HG02852 (cell line): ENCODE results near the gene OR9A2.
A peak's percentile ranks its signal among the peaks of the same experiment; 100 is the strongest.

Experiments
- ATAC-seq: cut with Tn5 transposase; IDR thresholded peaks from one replicate; pipeline ENCODE4 v1.9.1; 2021; ENCODE audit warnings: mild to moderate bottlenecking, moderate library complexity; ENCODE audit not compliant: unreplicated experiment

The OR9A2 gene

DNA sequence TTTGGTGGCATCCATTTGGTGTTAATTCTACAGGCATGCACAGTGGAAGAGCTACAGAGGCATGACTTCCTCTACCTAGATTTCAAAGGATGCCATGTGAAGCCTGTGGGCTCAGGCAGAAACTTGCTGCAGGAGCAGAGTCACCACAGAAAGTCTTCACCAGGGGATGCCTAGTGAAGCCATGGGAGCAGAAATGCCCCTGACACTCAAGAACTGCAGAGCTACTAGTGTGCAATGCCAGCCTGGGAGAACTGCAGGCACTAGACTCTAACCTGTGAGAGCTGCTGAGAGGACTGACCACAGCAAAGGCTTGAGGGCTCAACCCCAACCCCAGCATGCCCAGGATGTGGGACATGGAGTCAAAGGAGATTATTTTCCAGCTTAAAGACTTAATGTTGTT is 3.9 kb downstream of the OR9A2 start:
- ATAC-seq, result no peak

DNA sequence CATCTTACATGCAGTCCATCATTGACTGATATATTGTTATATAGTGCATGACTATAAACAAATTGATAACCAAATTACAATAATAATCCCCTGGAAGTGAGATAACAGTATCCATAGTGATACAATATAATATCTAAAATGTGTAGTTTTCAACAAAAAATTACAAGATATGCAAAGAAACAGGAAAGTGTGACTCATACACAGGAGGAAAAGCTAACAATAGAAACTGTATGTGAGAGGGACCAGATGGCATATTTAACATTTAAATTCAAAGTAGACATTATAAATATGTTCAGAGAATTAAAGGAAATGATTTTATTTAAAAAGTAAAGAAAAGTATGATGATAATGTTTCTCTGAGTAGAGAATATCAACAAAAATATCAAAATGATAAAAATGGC is 8.0 kb downstream of the OR9A2 start:
- no peak for ATAC-seq

DNA sequence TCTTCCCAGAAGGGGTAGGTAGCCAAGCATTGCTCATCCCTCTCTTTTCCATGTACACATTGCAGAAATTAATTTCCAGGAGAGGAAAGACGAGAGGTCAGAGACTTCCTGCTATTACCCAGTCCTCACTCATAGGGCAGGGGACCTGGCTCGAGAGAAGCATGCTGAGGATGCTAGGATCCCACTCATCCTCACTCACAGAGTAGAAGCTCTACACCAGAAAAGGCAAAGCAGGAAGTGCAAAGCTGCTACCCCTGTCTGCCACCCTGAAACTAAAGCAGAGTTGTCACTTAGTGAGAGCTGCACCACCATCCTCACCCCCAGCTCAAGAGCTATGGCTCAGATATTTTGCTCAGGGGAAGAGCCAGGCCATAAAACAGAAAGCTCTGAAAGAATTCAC is 9.9 kb downstream of the OR9A2 start:
- ATAC-seq, result no peak

DNA sequence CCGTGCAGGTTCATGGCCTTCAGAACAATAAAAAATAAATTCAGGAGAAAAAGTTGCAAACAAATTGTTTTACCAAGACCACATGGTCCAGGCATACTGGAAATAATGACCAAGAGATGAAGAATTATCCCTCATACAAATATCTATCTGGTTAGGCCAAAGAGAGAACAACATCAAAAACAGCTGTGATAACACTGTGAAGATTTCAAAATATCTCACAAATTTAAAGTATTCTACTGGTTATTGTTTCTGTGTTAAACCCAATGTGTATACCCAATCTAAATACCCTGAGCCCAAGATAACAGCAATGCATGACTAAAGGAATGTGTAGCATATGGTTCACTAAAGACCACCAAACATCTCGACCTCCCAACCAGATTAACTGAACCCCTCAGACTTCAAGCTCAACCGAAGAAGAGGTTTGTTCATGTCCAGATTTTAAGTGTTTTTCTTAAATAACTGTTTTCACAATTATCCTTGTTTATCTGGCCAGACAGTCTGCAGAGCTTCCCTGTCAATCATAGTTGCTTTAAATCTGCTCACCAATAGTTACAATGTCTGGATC is 10.9 kb downstream of the OR9A2 start:
- ATAC-seq, result no peak

DNA sequence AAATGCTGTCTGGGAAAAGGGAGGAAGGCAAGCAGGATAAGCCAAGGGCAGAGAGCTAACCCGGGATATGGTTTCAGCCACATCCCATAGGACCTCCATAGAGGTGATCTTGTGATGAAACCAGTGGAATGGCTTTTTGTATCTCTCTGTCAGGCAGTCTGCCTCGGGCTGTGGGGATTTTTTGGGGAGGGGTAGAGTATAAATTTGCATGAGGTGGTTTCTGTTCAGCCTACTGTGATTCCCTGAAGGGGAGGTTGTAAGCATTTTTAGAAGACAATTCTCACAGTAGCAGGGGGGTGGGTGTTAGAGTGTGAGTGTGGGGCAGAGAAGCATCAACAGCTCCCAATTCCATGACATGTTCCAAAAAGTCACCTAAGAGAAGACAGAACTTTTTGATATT is 11.8 kb downstream of the OR9A2 start:
- peak; percentile 96 for ATAC-seq

DNA sequence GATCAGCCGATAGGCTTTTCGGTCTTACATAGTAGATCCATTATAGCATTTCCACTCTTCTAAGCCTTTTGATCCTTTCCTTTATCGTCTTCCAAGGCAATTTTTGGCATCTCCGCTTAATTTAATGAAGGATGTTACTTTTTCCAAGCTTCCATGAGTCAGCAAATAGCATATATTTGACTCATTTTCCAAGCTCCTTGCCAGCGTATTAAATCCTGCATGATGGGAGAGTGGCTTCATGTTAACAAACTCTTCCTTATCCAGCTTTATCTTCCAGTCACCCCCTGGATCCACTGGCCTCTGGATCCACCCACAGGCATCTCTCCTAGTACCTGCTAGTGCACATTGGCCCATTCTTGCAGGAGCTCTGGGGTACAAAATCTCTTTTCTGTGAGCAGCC is 13.0 kb downstream of the OR9A2 start:
- ATAC-seq, result no peak

DNA sequence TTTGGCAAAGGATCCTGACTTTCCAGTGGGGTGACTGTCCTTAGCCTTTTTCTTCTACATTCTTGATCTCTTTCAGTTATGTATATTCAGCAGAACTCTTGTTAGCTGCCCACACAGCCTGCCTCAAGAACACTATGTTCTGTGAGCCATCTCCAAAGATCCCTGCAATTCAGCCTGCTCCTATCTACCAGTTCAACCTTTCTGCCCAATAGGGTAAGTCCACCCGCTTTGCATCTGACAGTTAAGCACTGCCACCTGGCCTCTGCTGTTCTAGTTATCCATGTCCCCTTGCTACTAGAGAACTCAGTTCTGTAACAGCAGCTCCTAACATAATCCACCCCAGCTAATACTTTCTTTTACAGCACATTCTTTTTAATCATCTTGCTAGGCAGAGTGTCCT is 13.5 kb downstream of the OR9A2 start:
- no peak for ATAC-seq

DNA sequence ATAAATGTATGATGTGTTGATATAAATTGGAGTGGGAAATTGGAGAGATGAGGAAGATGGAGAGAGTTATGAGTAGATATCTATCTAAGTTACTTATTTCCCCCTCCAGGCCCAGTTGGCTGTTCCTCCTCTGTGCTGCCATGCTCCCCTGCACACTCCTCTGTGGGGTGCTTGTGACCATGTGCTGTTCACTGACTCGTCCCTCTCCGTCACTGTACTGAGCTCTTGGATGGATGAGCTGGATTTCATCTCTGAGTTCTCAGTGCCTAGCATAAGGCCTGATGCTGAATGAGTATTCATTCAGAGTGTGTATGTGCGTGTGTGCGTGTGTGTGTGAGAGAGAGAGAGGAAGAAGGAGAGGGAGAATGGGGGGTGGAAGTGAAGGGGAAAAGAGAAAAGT is 14.5 kb downstream of the OR9A2 start:
- no peak for ATAC-seq

DNA sequence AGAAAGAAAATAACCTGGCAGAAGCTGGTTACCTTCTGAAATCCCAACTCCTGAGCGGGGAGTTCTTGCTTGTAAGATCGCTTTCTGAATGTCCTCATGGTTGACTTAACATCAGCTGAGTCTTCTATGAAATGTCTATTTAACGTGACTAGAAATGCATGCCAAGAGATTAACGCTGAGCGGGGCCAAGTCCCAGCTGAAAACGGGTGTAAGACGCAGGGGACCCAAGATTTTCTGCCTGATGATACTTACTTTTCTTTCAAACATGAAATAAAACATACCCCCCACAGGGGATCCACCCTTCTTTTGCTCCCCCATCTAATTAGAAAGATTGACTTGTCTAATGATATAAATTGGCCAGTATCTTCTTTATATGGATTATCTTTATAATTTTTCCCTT is 14.9 kb downstream of the OR9A2 start:
- no peak for ATAC-seq

DNA sequence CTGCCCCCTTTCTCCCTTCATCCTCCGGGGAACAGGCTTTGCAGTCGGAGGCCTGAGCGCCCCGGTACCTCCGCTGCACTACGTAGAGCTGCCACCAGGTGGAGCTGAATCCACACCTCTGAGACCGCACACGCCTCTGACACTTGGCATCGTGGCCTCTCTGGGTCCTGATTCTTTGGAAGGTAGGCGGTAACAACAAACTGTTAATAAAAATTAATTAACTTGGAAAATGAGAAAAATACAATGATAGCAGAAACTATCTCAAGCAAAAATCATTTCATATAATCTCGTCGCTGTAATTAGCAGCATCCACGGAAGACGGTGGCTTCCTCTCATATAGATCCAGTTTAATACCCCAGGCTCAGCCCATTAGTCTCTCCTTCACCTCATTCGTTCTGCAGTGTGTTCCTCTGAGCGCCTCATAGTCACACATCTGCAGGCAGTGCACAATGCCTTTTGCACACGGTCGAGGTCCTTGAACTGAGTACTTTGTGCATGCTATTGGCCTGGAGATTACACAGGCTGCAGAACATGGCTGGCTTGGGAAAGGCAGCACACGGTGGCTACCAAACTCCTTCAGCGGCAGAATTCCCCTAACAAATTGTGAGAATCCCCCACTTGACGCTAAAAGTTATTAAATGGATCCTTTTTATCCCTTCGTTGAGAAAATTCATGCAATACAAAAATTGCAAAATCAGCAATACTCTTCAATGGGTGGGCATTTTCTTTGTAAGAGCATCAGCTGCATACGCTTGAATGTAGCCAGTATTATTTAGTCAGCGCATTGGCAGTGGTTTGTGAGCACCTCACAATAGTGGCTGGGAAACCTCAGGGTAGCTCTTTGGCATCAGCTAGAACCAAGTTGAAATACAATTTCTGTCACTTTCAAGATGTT is 18.7 kb downstream of the OR9A2 start:
- peak; percentile 84 for ATAC-seq

DNA sequence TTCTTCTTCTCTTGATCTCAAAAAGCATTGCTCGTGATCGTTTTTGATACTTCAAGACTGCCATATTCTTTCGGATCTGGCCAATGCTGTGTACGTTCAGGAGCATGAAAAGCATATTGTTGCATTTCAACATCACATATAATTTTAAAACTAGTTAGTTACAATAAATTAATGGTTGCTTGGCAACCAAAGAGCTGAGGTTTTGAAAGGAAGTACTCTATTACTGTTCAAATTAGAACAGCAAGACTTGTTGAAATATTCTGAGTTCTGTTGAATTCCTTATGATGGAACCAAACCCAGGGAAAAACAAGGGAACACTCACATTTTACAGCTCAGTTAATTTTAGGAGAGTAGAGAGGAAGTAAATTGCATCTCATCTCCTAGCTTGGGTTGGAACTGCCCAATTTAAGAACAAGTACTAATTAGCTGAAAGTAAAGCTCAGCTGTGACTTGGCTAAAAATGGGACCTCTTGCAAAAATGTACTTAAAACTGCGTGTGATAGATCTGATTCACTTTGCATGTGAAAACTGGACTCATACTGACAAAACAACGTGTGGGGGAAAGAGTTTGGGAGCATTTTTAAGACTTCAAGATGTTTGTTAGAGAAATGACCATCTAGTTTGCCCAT is 21.2 kb downstream of the OR9A2 start:
- ATAC-seq, result no peak

DNA sequence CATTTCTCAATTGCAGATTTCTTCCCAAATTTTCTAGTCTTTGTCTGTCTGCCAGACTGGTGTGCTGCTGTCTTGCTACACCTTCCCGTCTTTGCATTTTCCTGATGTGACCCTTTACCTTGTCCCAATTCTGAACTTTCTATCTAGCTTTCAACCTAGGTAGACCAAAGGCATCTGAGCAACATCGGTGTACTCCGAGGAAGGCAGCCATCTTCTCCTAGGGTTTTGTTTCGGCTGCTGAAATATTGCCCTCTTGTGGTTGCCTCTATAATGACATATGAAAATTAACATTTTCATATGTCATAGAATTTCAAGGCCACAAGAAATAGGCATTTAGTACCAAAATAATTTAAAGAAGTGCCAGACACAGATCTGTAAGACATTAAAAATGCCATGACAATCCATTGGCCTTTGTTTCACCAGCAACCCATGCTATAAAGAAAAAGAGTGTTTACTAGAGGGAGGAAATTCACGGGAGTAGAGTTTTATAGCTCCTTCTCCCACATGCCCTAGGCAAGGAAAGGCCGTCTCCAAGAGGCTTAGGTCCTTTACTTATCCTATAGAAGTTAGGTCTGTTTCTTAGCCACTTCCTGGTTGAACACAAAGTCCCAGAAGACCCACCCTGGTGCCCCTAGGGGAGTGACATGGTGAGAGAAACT is 23.4 kb downstream of the OR9A2 start:
- ATAC-seq, result peak; percentile 74

DNA sequence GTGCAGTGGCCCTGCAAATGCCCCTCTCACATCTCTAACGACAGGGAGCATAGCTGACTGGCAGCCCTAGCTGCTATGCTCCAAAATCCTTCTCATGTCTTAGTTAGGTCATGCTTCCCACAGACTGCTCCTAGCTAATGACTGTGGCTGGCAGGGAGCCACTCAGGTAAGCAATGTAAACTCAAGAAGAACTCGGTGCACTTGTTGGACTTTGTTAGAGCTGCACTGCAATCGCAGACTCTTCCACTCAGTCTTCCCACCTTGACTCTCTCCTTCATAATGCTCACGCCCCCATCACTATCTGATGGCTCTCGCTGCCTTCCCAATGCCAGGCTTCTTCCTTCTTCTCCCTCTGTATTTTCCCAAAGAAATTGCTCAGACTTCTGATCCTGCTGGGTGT is 24.0 kb downstream of the OR9A2 start:
- ATAC-seq, result peak; percentile 7

DNA sequence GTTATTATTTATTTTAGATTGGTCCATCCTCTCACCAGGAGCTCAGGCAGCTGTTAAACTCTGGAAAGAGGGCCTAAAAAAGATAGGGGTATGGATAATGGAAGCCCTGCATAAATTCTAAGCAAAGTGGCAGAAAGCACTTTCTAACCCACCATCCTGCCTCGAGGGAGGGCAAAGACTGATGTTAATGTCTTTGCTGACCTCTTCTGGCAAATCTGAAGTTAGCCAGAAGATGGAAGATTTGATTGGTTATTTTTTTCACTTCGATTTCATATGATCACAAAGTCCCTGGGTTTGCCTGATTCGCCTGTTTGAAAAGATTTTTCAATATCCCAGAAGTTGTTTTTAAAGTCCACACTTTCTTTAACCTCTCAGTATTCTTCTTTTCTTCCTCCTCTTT is 24.8 kb downstream of the OR9A2 start:
- no peak for ATAC-seq

DNA sequence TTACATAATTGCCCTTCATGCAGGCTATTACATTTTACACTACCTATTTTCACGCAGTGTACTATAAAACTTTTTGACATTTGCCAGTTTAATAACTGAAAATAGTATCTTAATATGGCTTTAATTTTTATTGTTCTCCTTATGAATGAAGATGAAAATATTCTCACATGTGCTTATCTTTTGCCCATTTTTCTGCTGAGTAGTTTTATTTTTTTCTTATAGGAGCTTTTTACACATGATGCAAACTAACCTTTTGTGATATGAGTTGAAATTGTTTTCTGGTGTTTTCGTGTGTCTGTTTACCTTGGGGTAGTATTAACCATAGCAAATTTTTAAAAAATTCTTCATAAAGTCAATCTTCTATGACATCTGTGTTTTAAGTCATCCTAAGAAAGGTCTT is 26.3 kb downstream of the OR9A2 start:
- ATAC-seq, result no peak

DNA sequence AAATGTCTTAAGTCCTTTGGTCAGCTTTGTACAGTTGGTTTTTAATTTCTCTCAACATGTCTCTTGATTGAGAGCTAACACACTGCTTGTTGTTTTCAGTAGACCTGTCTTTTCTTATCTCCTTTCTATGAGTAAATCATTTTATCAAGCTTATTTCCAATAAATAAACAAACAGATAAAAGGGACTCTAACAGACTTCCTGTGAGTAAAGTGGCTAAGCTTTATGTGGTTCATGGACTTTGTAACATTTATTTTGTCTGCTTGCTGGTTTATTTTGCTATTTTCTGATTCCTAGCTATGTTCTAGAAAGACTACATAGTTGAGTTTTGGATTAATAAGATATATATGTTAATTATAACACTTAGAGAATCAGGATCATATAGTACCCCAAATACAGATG is 27.1 kb downstream of the OR9A2 start:
- no peak for ATAC-seq

DNA sequence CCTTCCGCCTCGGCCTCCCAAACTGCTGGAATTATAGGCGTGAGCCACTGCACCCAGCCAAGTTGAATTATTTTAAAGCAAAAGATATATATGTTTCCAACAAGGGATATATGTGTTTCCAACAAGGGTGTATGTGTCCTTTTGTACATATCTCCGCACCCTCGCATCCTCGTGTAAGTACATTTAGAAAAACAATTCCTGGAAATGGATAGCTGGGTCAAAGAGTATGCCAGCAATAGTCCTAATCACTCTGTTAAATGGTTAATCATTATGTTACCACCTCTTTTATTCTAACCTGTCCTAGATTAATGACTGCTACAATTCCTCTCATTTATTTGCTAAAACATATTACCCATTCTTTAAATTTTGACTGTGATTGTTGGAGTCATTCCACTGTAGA is 28.0 kb downstream of the OR9A2 start:
- no peak for ATAC-seq

DNA sequence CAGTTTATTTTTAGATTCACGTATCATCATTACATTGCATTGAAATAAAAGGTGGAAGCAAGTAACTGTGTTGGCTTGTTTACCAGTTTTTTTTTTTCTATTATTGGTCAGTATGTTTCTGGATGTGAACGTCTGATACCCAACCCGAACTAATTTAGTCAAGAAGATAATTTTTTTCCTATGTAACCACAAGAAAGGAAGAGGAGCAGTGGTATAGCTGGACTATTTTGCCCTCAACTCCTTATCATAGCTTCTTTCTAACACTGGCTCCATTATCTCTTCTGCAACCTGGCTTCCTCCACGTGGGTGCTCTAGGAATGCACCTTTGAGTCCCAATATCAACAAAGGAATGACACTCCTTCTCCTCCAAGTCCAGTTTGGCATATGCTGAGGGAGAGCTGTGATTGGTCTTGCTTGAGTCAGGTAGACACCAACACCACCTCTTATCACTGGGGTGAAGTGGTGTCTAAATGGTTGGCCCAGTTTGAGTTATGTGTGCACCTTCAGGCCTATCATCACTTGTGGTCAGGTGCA is 29.4 kb downstream of the OR9A2 start:
- no peak for ATAC-seq

DNA sequence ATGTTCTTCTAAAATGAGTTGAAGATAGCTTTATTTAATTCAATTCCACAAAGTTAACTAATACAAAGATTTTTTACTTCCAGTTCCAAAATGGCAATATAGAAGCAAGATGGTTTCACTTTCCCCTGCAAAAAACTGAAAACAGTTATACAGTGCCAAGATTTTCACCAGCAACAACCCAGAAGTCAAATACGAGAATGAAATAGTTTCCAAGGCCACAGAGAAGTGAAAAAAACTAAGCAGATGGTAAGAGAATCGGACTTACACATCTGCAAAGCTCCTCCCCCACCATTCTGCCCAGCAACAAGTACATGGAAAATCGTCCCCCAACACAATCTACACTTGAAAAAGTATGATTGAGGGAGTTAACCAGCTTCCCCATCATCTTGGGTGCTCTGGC is 34.5 kb downstream of the OR9A2 start:
- ATAC-seq, result no peak

DNA sequence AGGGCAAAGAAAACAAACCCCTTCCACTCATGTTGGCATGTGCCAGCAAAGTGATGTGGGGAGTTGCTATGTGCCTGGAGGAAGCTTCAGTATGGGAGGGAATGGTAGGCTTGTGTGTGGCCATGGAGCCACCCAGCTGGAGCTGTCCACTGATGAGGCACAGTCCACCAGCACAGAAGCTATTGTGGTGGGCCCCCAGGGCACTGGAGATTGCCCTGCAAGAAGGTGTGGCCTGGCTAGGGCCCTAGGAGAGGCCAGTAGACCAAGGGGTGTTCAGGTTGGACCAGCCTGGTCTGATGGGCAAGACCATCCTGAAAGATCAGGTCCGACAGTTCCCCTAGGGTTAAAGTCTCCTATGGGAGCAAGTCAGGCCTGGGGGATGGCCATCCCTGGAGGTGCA is 42.6 kb downstream of the OR9A2 start:
- no peak for ATAC-seq

DNA sequence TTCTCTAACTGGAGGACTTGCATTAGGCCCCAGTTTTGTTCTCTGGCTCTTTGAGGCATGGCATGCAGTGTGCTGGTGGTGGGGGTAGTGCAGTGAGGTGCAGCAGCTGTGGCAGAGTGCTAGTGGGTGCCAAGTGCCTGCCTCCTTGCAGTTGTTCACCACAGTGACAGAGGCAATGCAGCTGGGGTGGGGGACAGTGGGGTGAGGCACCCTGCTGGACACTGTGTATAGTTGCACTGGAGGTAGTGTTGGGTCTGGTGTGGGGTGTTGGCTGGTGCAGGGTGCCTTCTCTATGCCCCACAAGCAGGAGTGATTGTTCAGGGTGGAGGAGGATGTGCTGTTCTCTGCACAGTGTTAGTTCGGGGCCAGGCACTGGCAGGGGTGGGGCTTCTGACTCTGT is 43.1 kb downstream of the OR9A2 start:
- no peak for ATAC-seq
